ENCODE measurements around the gene ZC3H7B.
A peak's percentile ranks its signal among the peaks of the same experiment; 100 is the strongest.
"Not testable (repeated sequence)": the region's sequence is repeated elsewhere in the genome, so short reads cannot be mapped to it uniquely, and the experiment has no call there.

Gene ZC3H7B

GRCh38 chr22:41285820-41286638, 15.3 kb upstream of the ZC3H7B start, which contains the start of gene RANGAP1:
TSS of gene RANGAP1 (minus strand) at chr22:41286187. CDS start at chr22:41281044, 5,143 bp downstream.
- DNase-seq = peak; percentile 96 to 97

DNA sequence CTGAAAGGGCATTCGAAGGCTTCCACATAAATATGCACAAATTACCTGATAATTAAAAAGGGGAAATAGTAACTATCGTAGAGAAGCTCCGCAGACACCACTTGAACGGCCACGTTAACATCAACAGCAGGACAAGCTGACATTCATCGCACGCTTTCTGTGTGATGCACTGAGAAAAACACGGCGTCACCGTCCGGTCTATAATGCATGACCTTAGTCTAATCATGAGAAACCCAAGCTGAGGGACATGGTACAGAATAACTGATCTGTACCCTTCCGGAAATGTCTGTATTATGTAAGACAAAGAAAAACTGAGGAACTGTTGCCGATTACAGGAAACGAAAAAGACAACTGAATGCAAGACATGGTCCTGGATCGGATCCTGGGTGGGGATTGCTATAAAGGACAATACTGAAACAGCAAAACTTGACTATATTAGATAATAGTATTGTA, 14.7 kb upstream of the ZC3H7B start:
- DNase-seq = peak; percentile 31 to 35

- no peak for DNase-seq
Measured at GRCh38 chr22:41288245-41288946, 12.9 kb upstream of the ZC3H7B start.

DNA sequence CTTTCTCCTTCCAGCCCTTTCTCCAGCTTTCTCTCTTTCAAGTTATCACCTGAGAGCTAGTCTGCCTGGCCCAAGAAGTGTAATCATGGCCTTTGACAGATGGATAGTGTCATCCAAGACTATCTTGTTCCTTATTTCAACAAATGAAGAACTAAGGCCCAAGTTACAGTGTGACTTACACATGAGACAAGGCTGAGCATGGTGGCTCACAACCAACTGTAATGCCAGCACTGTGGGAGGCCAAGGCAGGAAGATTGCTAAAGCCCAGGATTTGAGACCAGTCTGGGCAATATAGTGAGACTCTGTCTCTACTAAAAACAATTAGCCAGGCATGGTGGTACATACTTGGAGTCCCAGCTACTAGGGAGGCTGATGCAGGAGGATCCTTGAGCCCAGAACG, 11.7 kb upstream of the ZC3H7B start:
- DNase-seq = no peak

DNA sequence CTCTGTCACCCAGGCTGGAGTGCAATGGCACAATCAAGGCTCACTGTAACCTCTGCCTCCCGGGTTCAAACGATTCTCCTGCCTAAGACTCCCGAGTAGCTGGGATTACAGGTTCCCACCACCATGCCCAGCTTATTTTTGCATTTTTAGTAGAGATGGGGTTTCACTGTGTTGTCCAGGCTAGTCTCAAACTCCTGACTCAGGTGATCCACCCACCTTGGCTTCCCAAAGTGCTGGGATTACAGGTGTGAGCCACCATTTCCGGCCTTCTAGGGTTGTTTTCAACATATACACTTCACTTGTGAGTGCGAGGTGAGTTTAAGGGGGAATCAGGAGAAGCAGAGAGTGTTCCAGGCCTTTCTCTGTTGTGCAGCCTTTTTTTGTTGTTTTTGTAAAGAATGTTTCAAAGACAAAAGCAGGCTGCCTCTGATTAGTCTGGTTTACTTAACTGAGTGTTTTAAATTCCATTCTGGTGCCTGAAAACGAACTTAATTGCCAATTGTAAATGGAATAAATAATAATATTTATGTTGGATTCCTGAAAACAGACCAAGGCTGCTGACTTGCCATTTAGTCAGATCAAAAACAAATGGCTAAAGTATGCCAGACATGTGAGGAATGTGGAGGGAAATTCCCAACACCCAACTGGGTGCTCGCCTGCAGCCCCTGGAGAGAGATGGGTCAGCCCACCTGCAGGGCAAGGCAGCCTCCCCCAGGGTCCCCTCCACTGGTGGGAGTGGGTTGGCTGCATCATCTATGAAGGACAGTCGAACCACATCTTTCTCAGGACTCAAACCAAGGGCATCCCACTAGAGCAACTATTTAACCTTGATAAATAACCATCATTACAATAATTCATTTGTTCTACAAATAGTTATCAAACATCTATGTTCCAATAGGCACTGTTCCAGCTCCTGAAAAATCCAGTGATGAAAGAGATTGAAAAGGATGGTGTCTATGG, 10.8 kb upstream of the ZC3H7B start:
- no peak for DNase-seq

GRCh38 chr22:41294816-41295215, 6.5 kb upstream of the ZC3H7B start:
- not testable (repeated sequence) for DNase-seq

- no peak for DNase-seq
Measured at GRCh38 chr22:41296826-41297667, 4.3 kb upstream of the ZC3H7B start.

- DNase-seq = no peak
Measured at GRCh38 chr22:41300661-41301060, 664 bp upstream of the ZC3H7B start.

DNA sequence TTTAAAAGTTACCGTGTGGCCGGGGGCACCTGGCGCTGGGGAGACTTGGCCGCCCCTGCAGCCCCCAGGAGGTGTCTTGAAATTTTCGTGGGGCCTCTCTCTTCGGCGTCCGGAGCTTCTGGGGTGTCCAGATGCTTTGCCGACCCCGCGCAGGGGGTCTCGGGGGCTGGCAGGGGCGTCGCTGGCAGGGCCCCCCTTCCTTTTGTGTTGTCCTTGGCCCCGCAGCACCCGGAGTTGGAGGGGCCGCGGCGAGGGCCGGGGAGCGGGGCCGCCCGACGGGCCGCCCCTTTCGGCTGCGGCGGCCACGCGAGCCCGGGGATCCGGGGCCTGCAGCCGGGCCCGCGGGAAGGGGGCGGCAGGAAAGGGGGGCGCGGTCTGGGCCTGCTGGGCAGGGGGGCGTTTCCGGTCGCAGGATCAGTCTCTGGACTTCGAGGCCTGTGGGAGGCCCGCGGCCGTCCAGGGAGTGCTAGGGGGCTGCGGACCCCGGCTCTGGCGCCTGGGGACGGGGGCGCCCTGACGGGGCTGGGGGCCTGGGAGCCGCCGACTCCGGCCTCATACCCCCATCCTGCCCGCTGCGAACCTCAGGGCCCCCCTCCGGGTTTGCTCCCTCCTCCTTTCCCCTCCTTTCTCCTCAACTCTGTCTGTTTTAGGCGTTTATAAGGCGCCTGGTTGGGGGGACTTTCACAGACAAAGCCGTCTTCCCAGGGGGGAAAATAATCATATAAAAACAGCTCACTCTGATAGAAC, 869 bp downstream of the ZC3H7B start:
- DNase-seq = no peak

- no peak for DNase-seq
Measured at GRCh38 chr22:41302811-41303210, 1.5 kb downstream of the ZC3H7B start.

DNA sequence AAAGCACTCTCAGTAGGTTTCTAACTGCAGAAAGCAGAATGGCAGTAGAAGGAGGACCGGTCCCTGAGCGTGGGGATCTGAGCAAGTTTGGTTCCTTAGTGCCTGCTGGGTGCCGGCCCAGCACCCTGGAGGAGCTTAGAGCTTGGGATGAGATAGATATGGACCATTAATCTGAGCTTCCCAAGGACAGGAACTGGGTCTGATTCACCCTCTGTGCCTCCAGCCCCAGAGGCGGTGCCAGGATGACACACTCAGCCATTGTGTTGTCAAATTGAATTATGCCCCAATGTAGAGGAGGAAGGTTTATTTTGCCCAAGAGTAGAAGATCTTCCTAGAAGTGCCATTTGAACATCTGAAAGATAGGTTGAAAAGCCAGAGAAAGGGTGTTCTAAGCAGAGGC, 4.3 kb downstream of the ZC3H7B start:
- no peak for DNase-seq

- DNase-seq = no peak
Measured at GRCh38 chr22:41308054-41308453, 6.7 kb downstream of the ZC3H7B start.

GRCh38 chr22:41308544-41308947, 7.2 kb downstream of the ZC3H7B start:
- DNase-seq = no peak

DNA sequence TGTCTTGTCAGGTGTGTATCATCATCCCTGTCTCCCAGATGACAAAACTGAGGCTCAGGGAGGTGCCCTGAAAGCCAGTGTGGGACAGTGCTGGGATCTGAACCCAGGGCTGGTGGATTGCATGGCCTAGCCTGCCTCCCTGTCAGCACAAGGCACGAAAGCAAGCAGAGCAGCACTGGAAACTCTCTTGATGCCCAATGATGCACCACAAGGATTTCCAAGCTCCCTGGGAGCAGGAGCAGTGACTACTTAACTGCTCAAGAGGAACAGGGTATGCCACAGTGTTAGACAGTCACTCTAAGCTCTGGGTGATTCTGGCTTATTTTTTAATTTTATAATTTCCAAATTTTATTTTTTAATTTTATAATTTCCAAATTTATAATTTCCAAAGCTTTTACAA, 9.0 kb downstream of the ZC3H7B start:
- no peak for DNase-seq

GRCh38 chr22:41311487-41311886, 10.2 kb downstream of the ZC3H7B start:
- DNase-seq = no peak

DNA sequence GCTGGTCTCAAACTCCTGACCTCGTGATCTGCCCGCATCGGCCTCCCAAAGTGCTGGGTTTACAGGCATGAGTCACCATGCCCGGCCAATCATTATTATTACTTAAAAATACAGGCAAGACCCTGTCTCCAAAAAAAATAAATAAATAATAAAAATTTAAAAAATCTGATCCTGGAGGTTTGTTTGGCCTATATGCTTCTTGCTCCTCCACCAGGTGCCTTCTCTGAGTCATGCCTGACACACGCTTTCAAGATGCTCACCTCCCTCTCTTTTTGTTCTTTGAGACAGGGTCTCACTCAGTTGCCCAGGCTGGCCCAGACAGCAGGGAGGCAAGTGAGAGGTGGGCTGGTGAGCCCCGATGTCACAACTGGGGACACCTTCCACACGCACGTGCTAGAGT, 13.5 kb downstream of the ZC3H7B start:
- no peak for DNase-seq

GRCh38 chr22:41315586-41315985, 14.3 kb downstream of the ZC3H7B start:
- no peak for DNase-seq

- no peak for DNase-seq
Measured at GRCh38 chr22:41320416-41321240, 19.3 kb downstream of the ZC3H7B start.

DNA sequence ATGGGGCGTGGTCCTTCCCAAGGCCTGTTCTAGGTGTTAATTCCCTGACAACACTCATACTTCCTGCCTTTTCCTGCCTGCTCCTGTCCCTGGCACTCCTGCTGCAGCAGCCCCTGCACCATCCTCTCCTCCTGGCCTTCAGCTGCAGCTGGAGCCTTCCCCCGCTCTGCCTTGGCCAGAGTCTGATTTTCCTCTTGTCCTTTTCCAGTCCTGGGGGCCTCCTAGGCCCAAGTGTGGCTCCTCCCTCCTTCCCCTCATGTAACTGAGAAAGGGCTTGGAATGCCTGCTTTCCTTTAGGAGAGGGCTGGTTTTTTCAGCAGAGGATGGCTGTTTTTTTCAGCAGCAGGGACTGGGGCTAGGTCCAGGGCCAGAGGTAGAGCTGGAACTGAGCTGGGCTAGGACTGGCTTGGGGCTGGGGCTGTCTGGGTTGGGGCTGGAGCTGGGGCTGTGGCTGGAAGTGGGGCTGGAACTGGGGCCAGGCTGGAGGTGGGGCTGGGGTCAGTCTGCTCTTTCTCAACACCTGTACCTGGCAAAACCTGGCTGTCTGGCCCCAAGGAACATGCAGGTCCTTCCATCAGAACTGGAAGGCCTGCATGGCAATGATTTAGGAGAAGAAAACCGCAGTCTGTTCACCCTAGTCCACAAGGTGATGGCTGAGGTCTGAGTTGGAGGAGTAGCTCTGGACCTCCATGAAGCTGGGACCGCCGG, 23.6 kb downstream of the ZC3H7B start:
- DNase-seq = no peak

DNA sequence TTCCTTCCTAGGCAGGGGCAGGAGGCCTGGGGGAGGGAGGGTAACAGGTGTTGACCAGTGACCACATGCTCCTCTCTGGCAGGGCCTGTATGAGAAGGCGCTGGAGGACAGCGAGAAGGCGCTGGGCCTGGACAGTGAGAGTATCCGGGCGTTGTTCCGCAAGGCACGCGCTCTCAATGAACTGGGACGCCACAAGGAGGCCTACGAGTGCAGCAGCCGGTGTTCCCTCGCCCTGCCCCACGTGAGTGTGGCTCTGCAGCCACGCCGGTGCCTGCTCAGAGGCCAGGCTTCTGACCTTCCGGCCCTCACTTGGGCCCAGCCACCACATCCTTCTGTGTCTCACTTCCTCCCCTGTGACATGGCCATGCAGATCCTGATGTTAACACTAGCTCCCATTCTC, 25.8 kb downstream of the ZC3H7B start:
- DNase-seq = no peak

Measured in activated CD4-positive, alpha-beta T cell treated with anti-CD3 and anti-CD28 coated beads, Interleukin-2, amount 50 U/mL, for 4 hours (primary cell).